ENCODE results near the gene AKR1E2.

Gene AKR1E2

DNA sequence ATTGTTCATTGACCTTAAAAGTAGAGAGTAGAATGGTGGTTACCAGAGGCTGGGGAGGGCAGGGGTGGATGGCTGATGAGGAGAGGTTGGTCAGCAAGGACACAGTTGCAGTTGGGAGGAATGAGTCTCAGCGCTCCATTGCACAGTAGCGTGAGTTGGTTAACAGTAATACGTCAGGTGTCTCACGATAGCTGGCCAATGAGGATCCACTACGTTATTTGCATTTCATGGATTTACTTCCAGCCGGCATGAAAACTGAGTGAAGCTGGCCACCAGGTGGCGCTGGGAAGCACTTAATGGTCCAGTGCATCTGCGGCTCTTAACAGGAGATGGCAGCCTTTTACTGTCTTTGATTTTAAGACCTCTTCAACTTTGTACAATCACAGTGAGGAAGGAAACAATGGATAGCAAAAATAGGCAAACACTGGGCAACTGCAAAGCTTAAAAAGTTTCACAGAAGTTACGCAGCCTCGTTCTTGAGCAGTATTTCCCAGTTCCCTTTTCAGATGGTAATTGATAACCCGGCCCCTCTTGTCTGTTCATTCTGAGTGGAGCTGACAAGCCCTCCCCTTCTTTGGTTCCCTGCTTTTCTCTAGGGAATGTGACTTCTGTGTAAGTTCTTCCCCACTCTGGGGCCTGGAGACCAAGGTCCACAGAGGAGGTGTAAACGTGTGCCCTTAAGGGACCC is 23.7 kb downstream of the AKR1E2 start:
- TF ChIP-seq, protein P1, sequence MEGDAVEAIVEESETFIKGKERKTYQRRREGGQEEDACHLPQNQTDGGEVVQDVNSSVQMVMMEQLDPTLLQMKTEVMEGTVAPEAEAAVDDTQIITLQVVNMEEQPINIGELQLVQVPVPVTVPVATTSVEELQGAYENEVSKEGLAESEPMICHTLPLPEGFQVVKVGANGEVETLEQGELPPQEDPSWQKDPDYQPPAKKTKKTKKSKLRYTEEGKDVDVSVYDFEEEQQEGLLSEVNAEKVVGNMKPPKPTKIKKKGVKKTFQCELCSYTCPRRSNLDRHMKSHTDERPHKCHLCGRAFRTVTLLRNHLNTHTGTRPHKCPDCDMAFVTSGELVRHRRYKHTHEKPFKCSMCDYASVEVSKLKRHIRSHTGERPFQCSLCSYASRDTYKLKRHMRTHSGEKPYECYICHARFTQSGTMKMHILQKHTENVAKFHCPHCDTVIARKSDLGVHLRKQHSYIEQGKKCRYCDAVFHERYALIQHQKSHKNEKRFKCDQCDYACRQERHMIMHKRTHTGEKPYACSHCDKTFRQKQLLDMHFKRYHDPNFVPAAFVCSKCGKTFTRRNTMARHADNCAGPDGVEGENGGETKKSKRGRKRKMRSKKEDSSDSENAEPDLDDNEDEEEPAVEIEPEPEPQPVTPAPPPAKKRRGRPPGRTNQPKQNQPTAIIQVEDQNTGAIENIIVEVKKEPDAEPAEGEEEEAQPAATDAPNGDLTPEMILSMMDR (IDR thresholded peaks at IDR 0.05; ENCODE audit: low read depth, low read length, missing control alignments), result peak; percentile 98
- DNase-seq (ENCODE audit: low read depth), result peak; percentile 94
- no peak overlapping the region for H3K4me3 ChIP-seq (ENCODE audit: low read depth, low read length)
- in situ Hi-C loops (cut with HindIII; ENCODE audit: low sequenced_read_pairs), result loop anchor here (25.0 kb wide), 1 partner anchor 438 kb away; no protein-coding TSS in a partner anchor

DNA sequence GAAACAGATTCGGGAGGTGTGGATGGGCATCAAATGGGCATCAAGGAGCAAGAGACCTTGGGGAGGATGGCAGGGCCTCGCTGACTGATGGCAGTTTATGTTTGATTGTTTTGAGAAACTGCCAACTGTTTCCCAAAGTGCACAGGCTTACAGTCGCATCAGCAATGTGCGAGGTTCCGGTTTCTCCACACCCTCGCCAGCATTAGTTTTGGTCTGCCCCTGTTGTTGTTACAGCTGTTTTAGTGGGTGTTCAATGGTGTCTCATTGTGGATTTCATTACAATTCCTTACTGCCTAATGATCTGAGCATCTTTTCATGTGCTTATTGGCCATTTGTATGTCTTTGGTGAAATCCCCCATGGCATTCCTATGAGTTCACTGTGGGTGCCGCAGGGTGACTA is 24.4 kb downstream of the AKR1E2 start:
- H3K4me3 ChIP-seq (ENCODE audit: low read depth, low read length), result no peak overlapping the region
- in situ Hi-C loops (cut with HindIII; ENCODE audit: low sequenced_read_pairs), result loop anchor here (25.0 kb wide), 1 partner anchor 437 kb away; no protein-coding TSS in a partner anchor
- TF ChIP-seq, protein P1 (IDR thresholded peaks at IDR 0.05; ENCODE audit: low read depth, low read length, missing control alignments), result no peak
- no peak for DNase-seq (ENCODE audit: low read depth)

DNA sequence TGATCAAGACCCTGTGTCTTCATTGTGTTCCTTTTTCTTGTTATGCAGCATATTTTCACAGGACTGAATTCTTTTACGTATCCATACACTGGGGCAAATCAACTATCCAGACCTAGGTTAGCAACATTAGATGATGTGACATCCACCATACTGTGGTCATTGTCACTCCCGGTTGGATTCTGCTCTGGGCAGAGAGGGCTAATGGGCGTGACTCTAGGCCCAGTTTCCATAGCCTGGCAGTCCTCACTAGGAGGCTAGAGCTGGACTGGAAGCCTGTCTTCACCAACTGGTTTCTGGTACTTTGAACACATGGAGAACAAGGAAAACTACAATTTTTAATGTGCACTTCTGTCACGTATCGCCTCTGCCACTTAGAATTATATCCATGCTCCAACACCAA is 25.2 kb downstream of the AKR1E2 start:
- DNase-seq (ENCODE audit: low read depth), result no peak
- in situ Hi-C loops (cut with HindIII; ENCODE audit: low sequenced_read_pairs), result loop anchor here (25.0 kb wide), 1 partner anchor 436 kb away; no protein-coding TSS in a partner anchor
- no peak overlapping the region for H3K4me3 ChIP-seq (ENCODE audit: low read depth, low read length)
- TF ChIP-seq, protein P1 (IDR thresholded peaks at IDR 0.05; ENCODE audit: low read depth, low read length, missing control alignments), result no peak

DNA sequence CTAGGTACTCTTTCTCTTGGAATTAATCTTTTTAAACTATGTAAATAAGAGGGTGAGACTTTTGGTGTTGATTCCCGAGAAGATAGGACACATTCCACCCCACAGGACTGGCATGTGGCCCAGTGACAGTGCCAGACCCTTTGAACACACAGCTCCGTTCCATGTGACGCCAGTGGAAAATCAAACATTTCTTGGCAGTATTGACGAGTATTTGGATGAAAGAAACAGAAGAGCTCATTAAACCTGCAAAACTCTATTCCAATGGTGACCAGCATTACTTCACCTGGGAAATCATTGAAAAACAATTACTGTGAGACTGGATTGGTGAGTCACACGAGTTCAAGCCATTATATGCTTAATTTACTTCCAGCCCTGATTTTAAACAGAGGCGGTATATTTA is 25.8 kb downstream of the AKR1E2 start:
- no peak for DNase-seq (ENCODE audit: low read depth)
- no peak overlapping the region for H3K4me3 ChIP-seq (ENCODE audit: low read depth, low read length)
- TF ChIP-seq, protein P1 (IDR thresholded peaks at IDR 0.05; ENCODE audit: low read depth, low read length, missing control alignments), result no peak
- in situ Hi-C loops (cut with HindIII; ENCODE audit: low sequenced_read_pairs), result loop anchor here (25.0 kb wide), 1 partner anchor 435 kb away; no protein-coding TSS in a partner anchor

DNA sequence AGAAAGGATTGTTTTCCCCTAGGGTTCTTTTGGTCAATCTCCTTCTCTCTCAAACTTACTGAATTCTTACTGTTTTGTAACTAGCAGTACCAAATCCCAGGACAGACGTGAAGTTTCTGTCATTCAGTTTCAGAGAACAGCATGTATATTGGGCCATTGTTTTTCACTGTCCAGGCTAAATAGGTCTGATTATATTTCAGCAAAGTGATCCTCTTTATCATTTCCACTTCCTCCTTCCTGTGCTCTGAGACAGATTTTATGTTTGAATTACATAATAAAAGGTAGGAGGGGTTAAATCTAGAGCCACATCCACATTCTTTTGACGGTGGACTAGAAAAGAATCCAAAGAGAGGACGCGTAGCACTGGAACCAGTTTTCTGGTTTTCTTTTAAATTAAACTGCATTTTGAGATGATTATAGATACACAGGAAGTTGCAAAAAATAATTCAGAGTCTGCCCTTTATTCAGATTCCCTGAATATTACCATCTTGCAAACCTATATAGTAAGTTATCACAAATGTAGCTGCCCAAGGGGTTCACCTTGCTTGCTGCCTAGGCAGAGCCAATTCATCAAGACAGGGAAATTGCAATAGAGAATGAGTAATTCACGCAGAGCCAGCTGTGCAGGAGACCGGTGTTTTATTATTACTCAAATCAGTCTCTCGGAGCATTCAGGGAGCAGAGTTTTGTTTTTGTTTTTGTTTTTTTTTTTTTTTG is 40.1 kb downstream of the AKR1E2 start:
- TF ChIP-seq, protein P1 (IDR thresholded peaks at IDR 0.05; ENCODE audit: low read depth, low read length, missing control alignments), result no peak
- DNase-seq (ENCODE audit: low read depth), result no peak
- in situ Hi-C loops (cut with HindIII; ENCODE audit: low sequenced_read_pairs), result loop anchor here (25.0 kb wide), 1 partner anchor 421 kb away; no protein-coding TSS in a partner anchor
- H3K4me3 ChIP-seq (ENCODE audit: low read depth, low read length), result no peak overlapping the region

DNA sequence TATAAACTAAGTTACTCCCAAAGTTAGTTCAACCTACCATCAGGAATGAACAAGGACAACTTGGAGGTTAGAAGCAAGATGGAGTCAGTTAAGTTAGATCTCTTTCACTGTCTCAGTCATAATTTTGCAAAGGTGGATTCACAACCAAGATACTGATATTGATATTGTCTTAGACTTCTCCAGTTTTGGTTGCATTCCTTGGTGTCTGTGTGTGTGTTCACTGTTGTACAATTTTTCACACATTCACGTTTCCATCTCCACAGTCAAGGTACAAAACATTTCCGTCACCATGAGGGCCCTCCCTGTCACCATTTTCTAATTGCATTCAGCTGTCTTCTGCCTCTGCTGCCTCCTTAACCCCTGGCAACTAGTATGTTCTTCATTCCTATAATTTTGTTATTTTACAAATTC is 41.1 kb downstream of the AKR1E2 start:
- TF ChIP-seq, protein P1 (IDR thresholded peaks at IDR 0.05; ENCODE audit: low read depth, low read length, missing control alignments), result no peak
- no peak overlapping the region for H3K4me3 ChIP-seq (ENCODE audit: low read depth, low read length)
- in situ Hi-C loops (cut with HindIII; ENCODE audit: low sequenced_read_pairs), result loop anchor here (25.0 kb wide), 1 partner anchor 420 kb away; no protein-coding TSS in a partner anchor
- DNase-seq (ENCODE audit: low read depth), result no peak

All from astrocyte of the cerebellum (primary cell).